Motor neuron (in vitro differentiated cells): Measurements from ENCODE around the gene HIGD1B. TPM values are rescaled to one million over a fixed set of nuclear protein-coding genes. Genes with fewer than 3 reads are reported as not detected.

ENCODE experiments used
- ATAC-seq, 8 experiments: fragments of 200-7000 bp; cut with Tn5 transposase; replicated peaks in 6 of 8; 2 replicates each; pipeline ENCODE4 v1.8.0; 2021; ENCODE audit warnings: mild to moderate bottlenecking in 8 of 8, moderate library complexity in 8 of 8
- H3K27ac ChIP-seq, 2 donors: fragments of 250-450 bp; sonication (Bioruptor Pico); 2 replicates each; pipeline ENCODE4 v1.9.0; 2021; ENCODE audit warnings: antibody characterized with exemption in 2 of 2, mild to moderate bottlenecking in 2 of 2, moderate library complexity in 1 of 2
- H3K4me1 ChIP-seq, 2 donors: fragments of 250-450 bp; sonication (Bioruptor Pico); replicated peaks in 1 of 2; 2 replicates each; pipeline ENCODE4 v1.6.1; 2021; ENCODE audit warnings: antibody characterized with exemption in 2 of 2, mild to moderate bottlenecking in 2 of 2, moderate library complexity in 1 of 2
- H3K4me3 ChIP-seq, 5 donors: fragments of 250-450 bp; sonication (Bioruptor Pico); 2 replicates each; pipeline ENCODE4 v1.9.0; 2021; ENCODE audit warnings: antibody characterized with exemption in 5 of 5, mild to moderate bottlenecking in 5 of 5, moderate library complexity in 4 of 5
- WGBS, 10 experiments: fragments of 450-650 bp; shearing (Covaris generic); methylation state at CpG; one replicate each; pipeline ENCODE4 v1.0.0; 2022; 5-methylcytosine and 5-hydroxymethylcytosine counted together
- in situ Hi-C, 9 experiments: fragments of 400-800 bp; cut with MboI; loops; one replicate each; pipeline ENCODE4 v1.15.0; 2021; ENCODE audit warnings: low sequenced_read_pairs in 9 of 9, low pct_unique_long_range_greater_than_20kb in 2 of 9; ENCODE audit not compliant: unreplicated experiment in 9 of 9
- total RNA-seq, 8 experiments: library from RNA; unstranded; fragments of 300-600 nt; gene quantifications; 2 replicates each; pipeline versions ENCODE4 v1.2.3 to v1.2.4, GENCODE V29; 2022

The HIGD1B gene
- total RNA-seq, 8 experiments from 2014 or later, result 0.63 to 1.1 (median 0.93) TPM; not detected in 4

DNA sequence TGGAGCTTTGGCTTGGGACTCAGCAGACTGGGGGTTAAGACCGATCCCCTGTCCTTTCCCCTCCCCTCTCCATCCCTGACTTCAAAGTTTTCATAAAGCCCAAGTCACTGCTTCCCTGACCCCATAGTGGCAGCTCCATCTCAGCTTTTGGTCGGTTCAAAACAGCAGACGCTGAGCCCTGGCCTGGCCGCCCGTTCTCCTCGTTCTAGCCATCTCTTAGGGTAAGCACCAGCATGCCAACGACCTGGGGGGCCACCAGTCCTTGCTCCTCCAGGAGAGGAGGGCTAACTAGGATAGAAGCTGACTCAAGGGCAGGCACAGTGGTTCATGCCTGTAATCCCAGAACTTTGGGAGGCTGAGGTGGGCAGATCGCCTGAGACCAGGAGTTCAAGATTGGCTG is 1.5 kb upstream of the HIGD1B start:
- peaks cover 6 to 17% of the 10 kb centered on the region in 2 donors for H3K4me1 ChIP-seq
- H3K4me3 ChIP-seq, result no peak overlapping the region
- WGBS, 10 experiments, result 50 to 96% (median 80%) methylated on average over 1 to 7 of the region's 8 CpGs; no CpG with 5 or more reads in 3 of the 10 experiments
- in situ Hi-C loops, result no loop called here
- no peak overlapping the region for H3K27ac ChIP-seq
- no peak for ATAC-seq

DNA sequence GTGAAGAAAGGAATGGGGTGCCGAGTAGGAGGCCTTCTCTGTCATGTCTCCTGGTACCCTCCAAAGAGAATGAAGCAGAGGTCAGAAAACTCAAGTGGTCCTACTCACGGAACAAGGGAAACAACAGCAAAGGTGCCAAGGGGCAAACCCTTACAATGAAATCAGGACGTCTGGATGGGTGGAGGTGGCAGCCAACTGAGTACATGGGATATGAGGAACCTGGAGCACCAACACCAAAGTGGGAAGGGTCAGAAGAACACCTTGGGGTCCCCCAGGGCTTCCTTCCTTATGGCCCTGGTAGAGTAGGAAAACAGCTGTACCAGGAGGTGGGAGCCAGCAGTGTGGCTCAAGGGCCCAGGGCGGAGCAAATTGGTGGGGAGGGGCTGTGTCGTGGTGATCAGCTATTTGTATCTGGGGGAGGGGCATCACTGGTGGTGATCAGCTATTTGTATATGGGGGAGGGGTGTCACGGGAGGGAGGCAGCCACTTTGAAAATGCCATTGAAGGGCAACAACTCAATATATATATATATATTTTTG is 643 bp downstream of the HIGD1B start:
- no peak overlapping the region for H3K4me3 ChIP-seq
- in situ Hi-C loops, result no loop called here
- 60 to 100% (median 83%) methylated on average over 1 to 4 of the region's 6 CpGs; no CpG with 5 or more reads in 5 of the 10 experiments for WGBS, 10 experiments
- H3K27ac ChIP-seq, result no peak overlapping the region
- ATAC-seq, result no peak
- peaks cover 0 to 10% of the 10 kb centered on the region in 2 donors for H3K4me1 ChIP-seq

DNA sequence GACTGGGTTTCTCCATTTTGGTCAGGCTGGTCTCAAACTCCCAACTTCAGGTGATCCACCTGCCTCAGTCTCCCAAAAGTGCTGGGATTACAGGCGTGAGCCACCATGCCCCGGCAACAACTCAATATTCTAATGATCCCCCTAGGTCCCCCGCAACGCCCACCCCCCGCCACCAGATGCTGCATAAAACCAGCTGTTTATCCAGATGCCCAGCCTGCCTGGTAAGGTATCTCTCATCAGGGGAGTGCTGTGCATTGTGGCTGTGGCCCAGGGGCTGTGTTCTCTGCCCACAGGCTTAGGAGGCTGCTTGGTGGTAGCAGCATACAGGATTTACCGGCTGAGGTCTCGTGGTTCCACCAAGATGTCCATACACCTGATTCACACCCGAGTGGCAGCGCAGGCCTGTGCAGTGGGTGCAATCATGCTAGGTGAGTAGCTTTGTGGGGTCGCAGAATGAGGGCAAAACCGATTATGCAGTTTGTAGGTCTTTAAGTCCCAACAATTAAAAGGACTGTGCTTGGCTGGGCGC is 1.3 kb downstream of the HIGD1B start:
- Histone ChIP-seq H3K27ac (no peak overlapping the region), H3K4me1 (peaks cover 0 to 8% of the 10 kb centered on the region in 2 donors), H3K4me3 (no peak overlapping the region)
- ATAC-seq, result no peak
- WGBS, 10 experiments, result 75 to 100% (median 92%) methylated on average over 1 to 4 of the region's 12 CpGs; no CpG with 5 or more reads in 4 of the 10 experiments
- in situ Hi-C loops, result no loop called here

DNA sequence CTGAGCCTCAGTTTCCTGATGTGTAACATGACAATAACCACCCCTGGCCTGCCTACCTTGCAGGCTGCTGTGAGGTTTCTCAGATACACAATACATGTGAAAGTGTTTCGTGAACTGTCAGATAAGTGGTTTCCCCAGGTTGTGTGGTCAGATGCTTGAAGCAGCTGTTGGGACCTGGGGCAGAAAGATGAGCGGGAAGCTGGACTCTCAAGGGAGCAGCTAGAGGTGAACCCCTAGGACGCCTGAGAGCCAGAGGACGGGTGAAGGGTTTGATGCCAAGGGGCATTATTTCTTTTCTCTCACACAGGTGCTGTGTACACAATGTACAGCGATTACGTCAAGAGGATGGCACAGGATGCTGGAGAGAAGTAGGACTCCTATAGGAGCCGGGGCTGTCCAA is 2.3 kb downstream of the HIGD1B start:
- no peak overlapping the region for H3K4me3 ChIP-seq
- 83 to 100% (median 97%) methylated on average over 1 to 6 of the region's 7 CpGs; no CpG with 5 or more reads in 2 of the 10 experiments for WGBS, 10 experiments
- H3K4me1 ChIP-seq, result no peaks in the 10 kb centered on the region
- ATAC-seq, result no peak
- H3K27ac ChIP-seq, result no peak overlapping the region
- in situ Hi-C loops, result loop anchor here in 1 of 9 experiments (25.0 kb wide), 1 partner anchor 88 kb away; the partner anchor contains the start of gene ADAM11

DNA sequence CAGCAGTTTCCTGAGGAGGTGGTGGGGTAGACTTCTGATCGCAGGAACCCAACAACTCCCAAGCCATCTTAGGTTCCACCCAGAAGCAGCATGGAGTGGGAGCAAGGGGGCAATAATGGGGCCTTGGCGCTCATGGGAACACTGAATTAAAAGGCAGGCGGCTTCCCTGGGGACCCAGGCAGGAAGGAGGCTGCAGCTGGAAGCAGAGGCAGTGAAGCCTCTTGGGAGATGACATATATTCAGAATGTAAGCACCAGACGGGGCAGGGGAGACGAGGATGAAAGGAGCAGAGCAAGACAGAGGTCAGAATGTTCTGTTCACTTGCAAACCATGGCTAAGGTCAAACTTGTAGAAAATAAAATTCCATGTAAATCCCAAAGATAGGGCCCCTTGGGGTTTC is 2.9 kb downstream of the HIGD1B start:
- in situ Hi-C loops, result loop anchor here in 1 of 9 experiments (25.0 kb wide), 1 partner anchor 88 kb away; the partner anchor contains the start of gene ADAM11
- Histone ChIP-seq H3K27ac (no peak overlapping the region), H3K4me3 (no peak overlapping the region), H3K4me1 (no peaks in the 10 kb centered on the region)
- no peak for ATAC-seq
- 86 to 100% (median 96%) methylated on average over 1 to 5 of the region's 5 CpGs; no CpG with 5 or more reads in 4 of the 10 experiments for WGBS, 10 experiments

DNA sequence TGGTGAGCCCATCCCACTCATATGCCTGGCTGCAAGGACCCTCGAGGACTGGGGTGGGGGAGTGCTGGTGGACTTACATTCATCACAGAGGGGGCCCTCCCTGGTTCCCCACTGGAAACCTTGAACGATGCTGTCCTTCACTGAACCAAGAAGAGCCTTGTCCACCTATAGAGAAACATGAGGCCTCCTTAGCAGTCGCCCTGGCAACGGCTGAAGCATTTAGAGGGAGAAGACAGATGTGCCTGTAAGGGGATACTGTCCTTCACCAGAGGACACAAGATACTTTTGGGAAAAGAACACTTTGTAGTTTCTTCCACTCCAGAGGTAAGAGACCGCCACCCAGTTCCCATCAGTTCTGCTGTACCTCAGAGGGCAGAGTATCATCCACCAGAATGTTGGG is 6.5 kb downstream of the HIGD1B start:
- no peak overlapping the region for H3K27ac ChIP-seq
- no peaks in the 10 kb centered on the region for H3K4me1 ChIP-seq
- no peak overlapping the region for H3K4me3 ChIP-seq
- in situ Hi-C loops, result loop anchor here in 1 of 9 experiments (25.0 kb wide), 1 partner anchor 92 kb away; the partner anchor contains the start of gene ADAM11
- ATAC-seq, result no peak
- WGBS, 10 experiments, result 97 to 100% (median 100%) methylated on average over 1 to 3 of the region's 5 CpGs; no CpG with 5 or more reads in 6 of the 10 experiments

DNA sequence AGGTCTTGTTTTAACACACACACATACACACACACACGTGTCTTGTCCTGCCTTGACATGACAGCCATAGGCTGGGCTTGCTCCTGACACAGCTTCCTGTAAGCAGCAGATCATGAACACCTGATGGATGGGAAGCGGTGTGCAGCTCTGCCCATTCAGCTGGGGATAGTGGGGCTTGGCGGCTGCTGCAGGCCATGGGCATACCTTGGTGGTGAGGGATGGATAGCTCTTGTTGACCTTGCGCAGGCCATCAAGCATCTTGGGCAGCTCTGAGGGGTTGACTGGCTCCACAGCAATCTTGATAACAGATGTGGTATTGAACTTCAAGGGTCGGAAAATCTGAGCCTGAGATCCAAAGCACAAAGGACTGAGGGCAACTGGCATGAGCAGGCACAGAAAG is 12.0 kb downstream of the HIGD1B start:
- no peak for ATAC-seq
- in situ Hi-C loops, result loop anchor here in 4 of 9 experiments (10.0 to 25.0 kb wide), 2 partner anchors 85 to 97 kb away; partner anchors contain the start of gene ADAM11 (in 1 of the 4)
- Histone ChIP-seq H3K27ac (no peak overlapping the region), H3K4me1 (no peaks in the 10 kb centered on the region), H3K4me3 (no peak overlapping the region)
- 83 to 100% (median 100%) methylated on average over 1 of the region's 5 CpGs; no CpG with 5 or more reads in 4 of the 10 experiments for WGBS, 10 experiments

DNA sequence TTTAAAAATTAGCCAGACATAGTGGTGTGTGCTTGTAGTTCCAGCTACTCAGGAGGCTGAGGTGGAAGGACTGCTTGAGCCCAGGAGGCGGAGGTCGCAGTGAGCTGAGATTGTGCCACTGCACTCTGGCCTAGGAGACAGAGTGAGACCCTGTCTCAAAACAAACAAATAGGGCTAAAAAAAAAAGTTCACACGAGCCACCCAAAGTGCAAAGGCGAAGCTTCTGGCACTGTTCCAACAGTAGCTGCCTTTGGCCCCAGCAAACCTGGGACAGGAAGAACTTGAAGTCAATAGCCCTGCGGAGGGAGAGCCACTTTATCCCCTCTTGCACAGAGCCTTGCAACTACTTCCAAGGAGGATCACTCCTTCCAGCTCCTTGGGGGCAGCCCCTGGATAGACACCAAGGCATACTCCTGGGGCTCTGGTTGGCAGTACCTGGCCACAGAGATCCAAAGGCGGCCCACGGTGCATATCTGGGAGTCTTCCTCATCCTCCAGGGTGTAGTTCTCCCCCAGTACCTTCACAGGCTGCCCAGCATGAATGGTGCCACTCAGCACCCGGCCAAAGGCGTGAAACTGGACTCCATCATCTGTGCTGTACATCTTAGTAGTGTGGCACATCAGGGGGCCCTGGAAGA is 14.7 kb downstream of the HIGD1B start:
- no peak for ATAC-seq
- H3K27ac ChIP-seq, result no peak overlapping the region
- H3K4me1 ChIP-seq, result no peaks in the 10 kb centered on the region
- in situ Hi-C loops, result loop anchor here in 4 of 9 experiments (10.0 to 25.0 kb wide), 2 partner anchors 88 to 100 kb away; partner anchors contain the start of gene ADAM11 (in 1 of the 4)
- WGBS, 10 experiments, result 83 to 100% (median 92%) methylated on average over 1 to 4 of the region's 9 CpGs; no CpG with 5 or more reads in 2 of the 10 experiments
- no peak overlapping the region for H3K4me3 ChIP-seq

DNA sequence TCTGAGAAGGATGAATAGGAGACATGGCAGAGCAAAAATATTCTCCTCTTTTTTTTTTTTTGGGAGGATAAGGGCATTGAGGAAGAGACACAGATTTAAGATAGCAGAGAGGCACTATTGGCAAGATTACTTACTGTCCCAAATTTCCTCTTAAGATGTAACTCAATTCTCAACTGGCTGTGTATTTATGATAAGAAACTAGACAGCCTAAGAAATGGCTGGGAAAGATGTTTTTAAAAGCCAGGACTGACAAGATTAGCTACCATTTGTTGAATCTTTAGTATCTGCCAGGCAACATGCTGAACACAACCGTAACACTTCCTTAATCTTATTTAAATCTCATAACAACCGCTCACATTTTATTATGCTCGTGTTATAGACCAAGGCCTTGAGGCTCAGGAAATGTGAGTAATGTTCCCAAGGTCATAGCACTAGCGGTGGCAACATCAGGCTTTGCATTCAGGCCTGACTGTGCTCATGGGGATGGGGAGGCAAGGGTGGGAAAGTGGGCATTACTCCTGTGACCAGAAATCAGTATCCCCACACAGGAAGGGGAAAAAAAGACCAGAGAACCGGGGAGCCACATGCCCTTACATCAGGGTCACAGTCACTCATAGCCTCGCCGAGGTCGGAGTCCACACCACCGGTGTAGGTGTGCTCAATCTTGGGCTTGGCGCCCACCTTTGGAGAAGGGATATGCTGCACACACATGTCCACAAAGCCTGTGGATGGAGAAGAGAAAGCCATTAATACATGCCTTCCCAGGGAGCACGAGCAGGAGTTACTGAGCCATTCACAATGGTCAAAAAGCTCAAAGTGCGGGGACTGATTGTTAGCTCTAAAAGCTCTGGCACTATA is 15.6 kb downstream of the HIGD1B start:
- ATAC-seq, result no peak
- in situ Hi-C loops, result loop anchor here in 4 of 9 experiments (10.0 to 25.0 kb wide), 2 partner anchors 88 to 101 kb away; partner anchors contain the start of gene ADAM11 (in 1 of the 4)

DNA sequence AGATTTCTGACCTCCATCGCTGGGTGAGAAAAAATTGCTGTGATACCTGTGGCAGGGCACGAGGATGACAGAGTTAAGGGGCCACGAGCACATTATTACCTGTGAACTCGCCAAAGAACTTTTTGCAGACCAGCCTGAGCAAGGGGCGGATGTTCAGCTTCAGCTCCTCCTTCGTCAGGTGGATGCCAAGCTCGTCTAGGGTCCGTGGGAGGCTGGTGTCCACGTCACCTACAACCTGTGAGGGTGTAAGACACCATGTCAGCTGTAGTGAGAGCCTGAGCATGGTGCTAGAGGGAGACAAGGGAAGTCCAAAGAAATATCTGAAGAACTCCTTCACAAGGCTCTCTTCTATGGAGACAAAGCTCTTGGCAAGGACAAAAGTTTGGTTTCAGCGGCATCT is 17.1 kb downstream of the HIGD1B start:
- 20 to 83% (median 66%) methylated on average over 1 to 8 of the region's 10 CpGs; no CpG with 5 or more reads in 2 of the 10 experiments for WGBS, 10 experiments
- in situ Hi-C loops, result loop anchor here in 4 of 9 experiments (10.0 to 25.0 kb wide), 2 partner anchors 90 to 103 kb away; partner anchors contain the start of gene ADAM11 (in 1 of the 4)
- ATAC-seq, result peak in 3 of 8 experiments; percentile 22 to 35 (median 24)
- H3K27ac ChIP-seq, result no peak overlapping the region
- H3K4me3 ChIP-seq, result no peak overlapping the region
- H3K4me1 ChIP-seq, result no peaks in the 10 kb centered on the region

More for the DNA sequence above, 15.6 kb downstream of the HIGD1B start:
- no peak overlapping the region for H3K27ac ChIP-seq
- H3K4me1 ChIP-seq, result no peaks in the 10 kb centered on the region
- no peak overlapping the region for H3K4me3 ChIP-seq
- WGBS, 10 experiments, result 61 to 100% (median 84%) methylated on average over 1 to 9 of the region's 12 CpGs

DNA sequence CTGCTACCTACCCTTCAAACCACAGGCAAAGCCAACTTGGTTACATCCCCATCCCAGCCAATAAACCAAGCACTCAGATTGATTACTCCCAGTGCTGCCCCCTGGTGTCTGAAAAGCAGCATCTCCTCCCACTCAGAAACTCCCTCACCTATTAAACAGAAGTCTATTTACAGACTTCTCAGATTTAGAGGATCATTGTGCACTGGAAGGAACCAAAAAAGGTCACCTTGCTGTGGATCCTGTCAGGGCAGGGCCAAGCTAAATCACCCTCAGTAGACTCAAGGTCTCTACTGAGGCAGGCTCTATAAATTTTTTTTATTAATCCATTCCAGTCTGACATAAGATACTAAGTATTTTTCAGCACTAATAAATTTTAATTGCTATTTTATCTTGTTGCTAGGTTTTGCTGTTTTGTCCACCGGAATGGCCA is 17.6 kb downstream of the HIGD1B start:
- 0 to 86% (median 35%) methylated on average over 1 of the region's 1 CpG; no CpG with 5 or more reads in 4 of the 10 experiments for WGBS, 10 experiments
- no peaks in the 10 kb centered on the region for H3K4me1 ChIP-seq
- H3K27ac ChIP-seq, result no peak overlapping the region
- H3K4me3 ChIP-seq, result no peak overlapping the region
- ATAC-seq, result peak; percentile 63 to 90 (median 81)
- in situ Hi-C loops, result loop anchor here in 4 of 9 experiments (10.0 to 25.0 kb wide), 2 partner anchors 90 to 103 kb away; partner anchors contain the start of gene ADAM11 (in 1 of the 4)

DNA sequence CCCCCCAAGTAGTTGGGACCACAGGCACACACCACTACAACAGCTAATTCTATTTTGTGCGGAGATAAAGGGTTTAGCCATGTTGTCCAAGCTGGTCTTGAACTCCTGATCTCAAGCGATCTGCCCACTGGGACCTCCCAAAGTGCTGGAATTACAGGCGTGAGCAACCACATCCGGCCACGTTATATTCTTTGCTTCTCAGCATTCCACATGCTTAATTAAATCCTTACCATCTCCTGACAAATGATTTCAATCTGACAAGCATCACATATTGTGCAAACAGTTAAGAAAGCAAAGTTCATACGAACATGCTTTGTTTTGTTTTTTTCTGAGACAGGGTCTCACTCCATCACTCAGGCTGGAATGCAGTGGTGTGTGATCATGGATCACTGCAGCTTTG is 18.2 kb downstream of the HIGD1B start:
- Histone ChIP-seq H3K27ac (no peak overlapping the region), H3K4me1 (no peaks in the 10 kb centered on the region), H3K4me3 (no peak overlapping the region)
- ATAC-seq, result peak in 1 of 8 experiments; percentile 14
- in situ Hi-C loops, result loop anchor here in 4 of 9 experiments (10.0 to 25.0 kb wide), 2 partner anchors 91 to 104 kb away; partner anchors contain the start of gene ADAM11 (in 1 of the 4)
- 0 to 100% (median 83%) methylated on average over 1 to 6 of the region's 6 CpGs; no CpG with 5 or more reads in 1 of the 10 experiments for WGBS, 10 experiments
